Measurements from ENCODE around the gene ARPC5L. TPM values are rescaled to one million over a fixed set of nuclear protein-coding genes. Genes with fewer than 3 reads are reported as not detected.

Gene ARPC5L
- total RNA-seq = 10 to 100 TPM; 17.8 to 45.9 (median 34.4) TPM

GRCh38 chr9:124861342-124862229, at the start of gene ARPC5L, which contains the start of gene RPL35:
Gene ARPC5L, plus strand, starts transcription at chr9:124862130. Its CDS starts 7,161 bp downstream, at chr9:124869291.
Gene RPL35, minus strand, starts transcription at chr9:124861957. Its CDS starts 45 bp downstream, at chr9:124861912.
- TF ChIP-seq EP300 (IDR thresholded peaks at IDR 0.05) (peak in 1 of 4 donors; percentile 26), POLR2A (IDR thresholded peaks at IDR 0.05) (peak; percentile 74 to 96 (median 78)), CTCF (IDR thresholded peaks at IDR 0.05) (peak in 5 of 6 experiments; percentile 9 to 61 (median 33)), POLR2AphosphoS5 (IDR thresholded peaks at IDR 0.05) (peak; percentile 91 to 93)
- ATAC-seq (ENCODE audit: low FRiP score in 2 of 2) (peak; percentile 98 to 99), DNase-seq (peak; percentile 96 to 99)
- Histone ChIP-seq H3K9me3 (no peaks in the 10 kb centered on the region), H3K4me3 (peak within 1 kb of the TSS; percentile 81 to 94 (median 91)), H3K27ac (peak within 1 kb of the TSS; percentile 92 to 95 (median 94)), H3K36me3 (peaks cover 20 to 45% (median 34%) of the 10 kb centered on the region in 4 donors), H3K27me3 (no peaks in the 10 kb centered on the region), H3K4me1 (peaks cover 28 to 46% (median 34%) of the 10 kb centered on the region in 4 donors)
- 0% methylated on average over 7 to 68 of the region's 92 CpGs for WGBS, 2 donors

GRCh38 chr9:124812441-124812876, 49.5 kb upstream of the ARPC5L start:
- no peak for DNase-seq
- H3K27ac ChIP-seq = no peak overlapping the region
- H3K4me1 ChIP-seq = peaks cover 0 to 6% (median 0%) of the 10 kb centered on the region in 4 donors
- WGBS, 2 donors = 63 to 68% methylated on average over 6 of the region's 6 CpGs
- H3K9me3 ChIP-seq = no peaks in the 10 kb centered on the region
- H3K36me3 ChIP-seq = peaks cover 0 to 15% (median 0%) of the 10 kb centered on the region in 4 donors
- ATAC-seq (ENCODE audit: low FRiP score in 2 of 2) = peak in 1 of 2 donors; percentile 91
- H3K4me3 ChIP-seq = no peak overlapping the region
- H3K27me3 ChIP-seq = no peaks in the 10 kb centered on the region
- TF ChIP-seq EP300 (IDR thresholded peaks at IDR 0.05) = no peak
- TF ChIP-seq POLR2AphosphoS5 (IDR thresholded peaks at IDR 0.05) = no peak
- TF ChIP-seq POLR2A (IDR thresholded peaks at IDR 0.05) = no peak
- TF ChIP-seq CTCF (IDR thresholded peaks at IDR 0.05) = no peak

- peaks cover 0 to 10% (median 0%) of the 10 kb centered on the region in 4 donors for H3K36me3 ChIP-seq
- H3K27me3 ChIP-seq = no peaks in the 10 kb centered on the region
- H3K27ac ChIP-seq = no peak overlapping the region
- no peak for TF ChIP-seq POLR2A (IDR thresholded peaks at IDR 0.05)
- no peak for TF ChIP-seq POLR2AphosphoS5 (IDR thresholded peaks at IDR 0.05)
- no peak for TF ChIP-seq CTCF (IDR thresholded peaks at IDR 0.05)
- no peak for TF ChIP-seq EP300 (IDR thresholded peaks at IDR 0.05)
- no peak overlapping the region for H3K4me3 ChIP-seq
- no peak for DNase-seq
- 95% methylated on average over 7 of the region's 7 CpGs for WGBS, 2 donors
- H3K4me1 ChIP-seq = peaks cover 0 to 6% (median 0%) of the 10 kb centered on the region in 4 donors
- no peak for ATAC-seq (ENCODE audit: low FRiP score in 2 of 2)
- no peaks in the 10 kb centered on the region for H3K9me3 ChIP-seq
These were observed 48.9 kb upstream of the ARPC5L start for GRCh38 chr9:124813041-124813440.

GRCh38 chr9:124813501-124814163, 48.3 kb upstream of the ARPC5L start:
- H3K4me3 ChIP-seq = no peak overlapping the region

More at GRCh38 chr9:124813501-124814163, 48.3 kb upstream of the ARPC5L start:
- H3K4me1 ChIP-seq = peaks cover 0 to 6% (median 0%) of the 10 kb centered on the region in 4 donors
- no peak for TF ChIP-seq EP300 (IDR thresholded peaks at IDR 0.05)
- no peak for TF ChIP-seq CTCF (IDR thresholded peaks at IDR 0.05)
- H3K36me3 ChIP-seq = peaks cover 0 to 10% (median 0%) of the 10 kb centered on the region in 4 donors
- H3K27me3 ChIP-seq = no peaks in the 10 kb centered on the region
- DNase-seq (no peak), ATAC-seq (ENCODE audit: low FRiP score in 2 of 2) (no peak)
- H3K27ac ChIP-seq = no peak overlapping the region
- no peaks in the 10 kb centered on the region for H3K9me3 ChIP-seq
- 82 to 90% methylated on average over 7 to 11 of the region's 11 CpGs for WGBS, 2 donors

All from upper lobe of left lung (tissue), 6 donors.